Smooth muscle cell (in vitro differentiated cells): Measurements from ENCODE around the gene RER1. TPM values are rescaled to one million over a fixed set of nuclear protein-coding genes. Genes with fewer than 3 reads are reported as not detected.

Source experiments
- DNase-seq: peaks from one replicate; lab custom pipeline; 2025; ENCODE audit not compliant: unreplicated experiment; lab: John Stamatoyannopoulos, UW
- H2AFZ ChIP-seq: fragments of 200-600 bp; sonication (generic); 2 replicates; pipeline ENCODE4 v1.6.0; 2016; ENCODE audit warnings: antibody characterized with exemption, low read depth, mild to moderate bottlenecking
- H3F3A ChIP-seq: fragments of 200-600 bp; sonication (generic); 2 replicates; pipeline ENCODE4 v1.6.0; 2017; ENCODE audit warnings: antibody characterized with exemption, low read depth
- H3K27ac ChIP-seq: fragments of 200-600 bp; sonication (generic); 2 replicates; pipeline ENCODE4 v1.5.1; 2016; ENCODE audit warnings: low read depth, mild to moderate bottlenecking
- H3K27me3 ChIP-seq: fragments of 200-600 bp; sonication (generic); 2 replicates; pipeline ENCODE4 v1.6.1; 2016; ENCODE audit warnings: low read depth, mild to moderate bottlenecking
- H3K36me3 ChIP-seq: fragments of 200-600 bp; sonication (generic); 2 replicates; pipeline ENCODE4 v1.5.1; 2016; ENCODE audit warnings: low read depth
- H3K4me1 ChIP-seq: fragments of 200-600 bp; sonication (generic); 2 replicates; pipeline ENCODE4 v1.5.1; 2016; ENCODE audit warnings: low read depth
- H3K4me2 ChIP-seq: fragments of 200-600 bp; sonication (generic); 2 replicates; pipeline ENCODE4 v1.6.0; 2016; ENCODE audit warnings: mild to moderate bottlenecking
- H3K4me3 ChIP-seq: fragments of 200-600 bp; sonication (generic); 2 replicates; pipeline ENCODE4 v1.5.1; 2016; ENCODE audit warnings: mild to moderate bottlenecking
- H3K79me2 ChIP-seq: fragments of 200-600 bp; sonication (generic); 2 replicates; pipeline ENCODE4 v1.6.0; 2016; ENCODE audit warnings: low read depth, mild to moderate bottlenecking
- H3K9ac ChIP-seq: fragments of 200-600 bp; sonication (generic); 2 replicates; pipeline ENCODE4 v1.6.0; 2016; ENCODE audit warnings: low read depth
- H3K9me3 ChIP-seq: fragments of 200-600 bp; sonication (generic); replicated peaks from 2 replicates; pipeline ENCODE4 v1.5.1; 2016; ENCODE audit warnings: low read depth
- H4K20me1 ChIP-seq: fragments of 200-600 bp; sonication (generic); 2 replicates; pipeline ENCODE4 v1.6.0; 2016; ENCODE audit warnings: low read depth
- CTCF ChIP-seq: fragments of 200-600 bp; sonication (generic); IDR thresholded peaks from 2 replicates; pipeline ENCODE4 v1.5.1; 2017; ENCODE audit warnings: borderline replicate concordance, mild to moderate bottlenecking, antibody characterized with exemption; ENCODE audit not compliant: insufficient read depth, poor library complexity, severe bottlenecking
- WGBS: methylation state at CpG from one replicate; pipeline ENCODE4 v1.1.7; 2016; ENCODE audit warnings: low lambda C conversion rate; 5-methylcytosine and 5-hydroxymethylcytosine counted together
- polyA plus RNA-seq: library from polyadenylated mRNA; unstranded; fragments of >200 nt; fragmentation: Nextera tagmentation; extraction: Ambion mirVana; gene quantifications from 2 replicates; pipeline ENCODE4 v1.2.1, GENCODE V29; 2016
- total RNA-seq: library from RNA; depleted of rRNA; stranded (reverse); fragments of >200 nt; gene quantifications from 2 replicates; pipeline ENCODE4 v1.2.3, GENCODE V29; 2014

The RER1 gene
- total and polyA plus RNA-seq, 2 experiments from 2014 or later = 101 to 269 TPM

- Histone ChIP-seq H3K79me2 (no peaks in the 10 kb centered on the region), H3K4me2 (no peak overlapping the region), H3K9me3 (no peaks in the 10 kb centered on the region), H3K36me3 (no peaks in the 10 kb centered on the region), H4K20me1 (no peaks in the 10 kb centered on the region), H2AFZ (no peak overlapping the region), H3F3A (no peaks in the 10 kb centered on the region), H3K27me3 (no peaks in the 10 kb centered on the region), H3K27ac (no peak overlapping the region), H3K4me1 (no peaks in the 10 kb centered on the region), H3K9ac (no peak overlapping the region), H3K4me3 (no peak overlapping the region)
- 92% methylated on average over 4 of the region's 4 CpGs for WGBS
- DNase-seq = no peak
- TF ChIP-seq CTCF = no peak
Measured at GRCh38 chr1:2422523-2422922, 30.9 kb downstream of the RER1 start.

- no peaks in the 10 kb centered on the region for H4K20me1 ChIP-seq
- H3K27me3 ChIP-seq = no peaks in the 10 kb centered on the region
- H3K4me3 ChIP-seq = no peak overlapping the region
- no peaks in the 10 kb centered on the region for H3K79me2 ChIP-seq
- H2AFZ ChIP-seq = no peak overlapping the region
- H3K36me3 ChIP-seq = no peaks in the 10 kb centered on the region
- no peak overlapping the region for H3K4me2 ChIP-seq
- H3K4me1 ChIP-seq = no peaks in the 10 kb centered on the region
- 91% methylated on average over 11 of the region's 11 CpGs for WGBS
- no peaks in the 10 kb centered on the region for H3K9me3 ChIP-seq
- DNase-seq = no peak
- H3K9ac ChIP-seq = no peak overlapping the region
- no peaks in the 10 kb centered on the region for H3F3A ChIP-seq
- H3K27ac ChIP-seq = no peak overlapping the region
- no peak for TF ChIP-seq CTCF
Measured at GRCh38 chr1:2425892-2426291, 34.3 kb downstream of the RER1 start.

GRCh38 chr1:2426540-2426939 lies 34.9 kb downstream of the RER1 start:
- Histone ChIP-seq H3K79me2 (no peaks in the 10 kb centered on the region), H2AFZ (no peak overlapping the region), H3K36me3 (no peaks in the 10 kb centered on the region), H3F3A (no peaks in the 10 kb centered on the region), H3K4me1 (no peaks in the 10 kb centered on the region), H3K27me3 (no peaks in the 10 kb centered on the region), H3K9me3 (no peaks in the 10 kb centered on the region), H3K4me2 (no peak overlapping the region), H4K20me1 (no peaks in the 10 kb centered on the region), H3K4me3 (no peak overlapping the region), H3K9ac (no peak overlapping the region), H3K27ac (no peak overlapping the region)
- 85% methylated on average over 18 of the region's 18 CpGs for WGBS
- no peak for TF ChIP-seq CTCF
- DNase-seq = no peak

GRCh38 chr1:2427051-2427450 lies 35.4 kb downstream of the RER1 start:
- Histone ChIP-seq H4K20me1 (no peaks in the 10 kb centered on the region), H3K9ac (no peak overlapping the region), H3K27ac (no peak overlapping the region)

More at GRCh38 chr1:2427051-2427450, 35.4 kb downstream of the RER1 start:
- Histone ChIP-seq H3K27me3 (no peaks in the 10 kb centered on the region), H2AFZ (no peak overlapping the region), H3K4me3 (no peak overlapping the region), H3F3A (no peaks in the 10 kb centered on the region), H3K4me2 (no peak overlapping the region), H3K36me3 (no peaks in the 10 kb centered on the region), H3K4me1 (no peaks in the 10 kb centered on the region), H3K79me2 (no peaks in the 10 kb centered on the region), H3K9me3 (no peaks in the 10 kb centered on the region)
- 82% methylated on average over 13 of the region's 18 CpGs for WGBS
- no peak for TF ChIP-seq CTCF
- DNase-seq = no peak
